PFSK-1 (cell line): ENCODE measurements around the gene BMAL1.

Source experiments
- POLR2AphosphoS5 ChIP-seq: IDR thresholded peaks from 2 replicates; pipeline ENCODE4 v1.6.1; 2012; ENCODE audit warnings: low read depth, mild to moderate bottlenecking, control low read depth, low read length, moderate library complexity
- SIN3A ChIP-seq: IDR thresholded peaks from 2 replicates; pipeline ENCODE4 v1.6.1; 2012; ENCODE audit warnings: mild to moderate bottlenecking, low read length, moderate library complexity, borderline replicate concordance; ENCODE audit not compliant: insufficient read depth
- TAF1 ChIP-seq: IDR thresholded peaks from 2 replicates; pipeline ENCODE4 v1.6.1; 2012; ENCODE audit warnings: low read length, control low read depth, borderline replicate concordance; ENCODE audit not compliant: insufficient read depth
- TF ChIP-seq, protein P1 (sequence below), 2 experiments: IDR thresholded peaks; 2 replicates each; pipeline versions ENCODE4 v1.6.1 to v1.8.0; 2011 to 2012; ENCODE audit warnings: low read depth in 2 of 2, low read length in 2 of 2, control low read depth in 1 of 2, inconsistent platforms in 1 of 2, mild to moderate bottlenecking in 1 of 2, moderate library complexity in 1 of 2; ENCODE audit not compliant: insufficient read depth in 1 of 2

DNA sequence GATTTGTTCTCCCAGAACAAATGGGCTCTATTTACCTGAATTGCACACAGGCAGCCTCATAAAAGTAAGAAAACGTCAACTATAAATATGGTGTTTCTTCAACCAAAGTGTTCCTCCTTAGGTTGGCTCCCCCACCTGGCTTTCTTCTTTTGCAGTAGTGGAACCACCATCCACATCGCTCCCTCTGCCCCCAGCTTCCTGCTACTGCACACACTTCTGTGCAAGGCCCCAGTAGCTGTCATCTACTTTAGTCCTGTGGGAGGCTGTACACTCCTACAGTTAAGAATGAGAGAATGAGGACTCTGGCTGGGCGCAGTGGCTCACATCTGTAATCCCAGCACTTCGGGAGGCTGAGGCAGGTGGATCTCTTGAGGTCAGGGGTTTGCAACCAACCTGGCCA, 89.5 kb downstream of the BMAL1 start:
- no peak for TF ChIP-seq TAF1
- TF ChIP-seq, protein P1, sequence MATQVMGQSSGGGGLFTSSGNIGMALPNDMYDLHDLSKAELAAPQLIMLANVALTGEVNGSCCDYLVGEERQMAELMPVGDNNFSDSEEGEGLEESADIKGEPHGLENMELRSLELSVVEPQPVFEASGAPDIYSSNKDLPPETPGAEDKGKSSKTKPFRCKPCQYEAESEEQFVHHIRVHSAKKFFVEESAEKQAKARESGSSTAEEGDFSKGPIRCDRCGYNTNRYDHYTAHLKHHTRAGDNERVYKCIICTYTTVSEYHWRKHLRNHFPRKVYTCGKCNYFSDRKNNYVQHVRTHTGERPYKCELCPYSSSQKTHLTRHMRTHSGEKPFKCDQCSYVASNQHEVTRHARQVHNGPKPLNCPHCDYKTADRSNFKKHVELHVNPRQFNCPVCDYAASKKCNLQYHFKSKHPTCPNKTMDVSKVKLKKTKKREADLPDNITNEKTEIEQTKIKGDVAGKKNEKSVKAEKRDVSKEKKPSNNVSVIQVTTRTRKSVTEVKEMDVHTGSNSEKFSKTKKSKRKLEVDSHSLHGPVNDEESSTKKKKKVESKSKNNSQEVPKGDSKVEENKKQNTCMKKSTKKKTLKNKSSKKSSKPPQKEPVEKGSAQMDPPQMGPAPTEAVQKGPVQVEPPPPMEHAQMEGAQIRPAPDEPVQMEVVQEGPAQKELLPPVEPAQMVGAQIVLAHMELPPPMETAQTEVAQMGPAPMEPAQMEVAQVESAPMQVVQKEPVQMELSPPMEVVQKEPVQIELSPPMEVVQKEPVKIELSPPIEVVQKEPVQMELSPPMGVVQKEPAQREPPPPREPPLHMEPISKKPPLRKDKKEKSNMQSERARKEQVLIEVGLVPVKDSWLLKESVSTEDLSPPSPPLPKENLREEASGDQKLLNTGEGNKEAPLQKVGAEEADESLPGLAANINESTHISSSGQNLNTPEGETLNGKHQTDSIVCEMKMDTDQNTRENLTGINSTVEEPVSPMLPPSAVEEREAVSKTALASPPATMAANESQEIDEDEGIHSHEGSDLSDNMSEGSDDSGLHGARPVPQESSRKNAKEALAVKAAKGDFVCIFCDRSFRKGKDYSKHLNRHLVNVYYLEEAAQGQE (IDR thresholded peaks at IDR 0.05; ENCODE audit: insufficient read depth in 1 of 2, low read depth in 2 of 2, low read length in 2 of 2): no peak
- TF ChIP-seq POLR2AphosphoS5: no peak
- TF ChIP-seq SIN3A: no peak
